NCI-H2171 treated with DMSO at 0.1 percent for 48 hours (cell line): ENCODE results near the gene SNX30.
A peak's percentile ranks its signal among the peaks of the same experiment; 100 is the strongest.
"Not testable (repeated sequence)": the region's sequence is repeated elsewhere in the genome, so short reads cannot be mapped to it uniquely, and the experiment has no call there.

ENCODE experiments used
- DNase-seq: peaks from one replicate; lab custom pipeline; 2025; lab: John Stamatoyannopoulos, UW

The SNX30 gene, protein sequence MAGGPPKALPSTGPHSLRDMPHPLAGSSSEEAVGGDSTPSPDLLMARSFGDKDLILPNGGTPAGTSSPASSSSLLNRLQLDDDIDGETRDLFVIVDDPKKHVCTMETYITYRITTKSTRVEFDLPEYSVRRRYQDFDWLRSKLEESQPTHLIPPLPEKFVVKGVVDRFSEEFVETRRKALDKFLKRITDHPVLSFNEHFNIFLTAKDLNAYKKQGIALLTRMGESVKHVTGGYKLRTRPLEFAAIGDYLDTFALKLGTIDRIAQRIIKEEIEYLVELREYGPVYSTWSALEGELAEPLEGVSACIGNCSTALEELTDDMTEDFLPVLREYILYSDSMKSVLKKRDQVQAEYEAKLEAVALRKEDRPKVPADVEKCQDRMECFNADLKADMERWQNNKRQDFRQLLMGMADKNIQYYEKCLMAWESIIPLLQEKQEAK

DNA sequence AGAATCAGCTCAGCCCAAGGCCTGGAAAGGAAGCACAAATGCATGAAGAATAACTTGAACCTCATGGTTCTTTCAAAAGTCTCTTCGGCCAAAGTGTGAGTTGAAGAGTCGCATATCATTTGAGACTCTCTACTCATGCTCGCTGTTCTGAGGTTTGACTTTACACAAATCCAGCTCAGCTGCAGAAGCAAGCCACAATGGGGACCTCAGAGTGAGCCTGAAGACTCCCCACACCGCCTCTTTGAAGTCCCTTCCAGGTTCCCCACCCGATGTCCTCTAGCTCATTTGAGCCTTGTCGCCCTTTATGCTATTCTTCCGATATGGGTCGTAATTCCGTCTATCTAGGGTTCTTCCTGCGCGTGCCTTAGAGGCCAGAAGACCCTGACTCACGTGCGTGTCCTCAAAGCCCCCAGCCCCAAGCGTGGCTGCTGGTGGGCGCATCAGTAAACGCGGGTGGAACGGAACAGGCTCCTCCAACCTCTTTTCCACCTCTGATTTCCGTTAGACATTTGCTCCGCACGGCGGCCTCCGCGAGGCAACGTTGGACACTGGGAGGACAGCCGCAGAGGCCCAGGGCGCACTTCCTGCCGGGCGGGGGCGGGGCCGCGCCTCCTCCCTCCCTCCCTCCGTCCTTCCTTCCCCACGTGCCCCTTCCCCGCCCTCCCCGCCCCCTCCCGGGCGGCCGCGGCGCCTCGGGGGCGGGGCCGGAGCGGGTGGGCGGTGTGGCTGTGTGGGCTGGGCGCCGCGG, at the start of gene SNX30:
Gene SNX30, plus strand, starts transcription at position 745 of the 748 bp plus-strand sequence. CDS start 242 bp downstream, outside the sequence.
- DNase-seq: peak; percentile 68

DNA sequence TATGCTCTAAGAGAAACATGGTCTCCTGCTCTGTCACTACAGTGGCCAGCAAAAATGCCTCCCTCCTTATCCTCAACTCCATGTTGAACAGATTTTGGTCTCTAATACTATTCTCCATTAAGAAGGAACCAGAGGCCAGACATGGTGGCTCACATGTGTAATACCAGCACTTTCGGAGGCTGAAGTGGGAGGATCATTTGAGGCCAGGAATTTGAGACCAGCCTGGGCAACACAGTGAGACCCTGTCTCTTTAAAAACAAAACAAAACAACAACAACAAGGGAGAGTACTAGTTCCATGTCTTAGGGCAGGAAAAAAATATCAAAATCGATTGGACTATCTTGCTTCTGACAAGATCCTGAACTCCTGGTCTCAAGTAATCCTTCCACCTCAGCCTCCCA, 47.3 kb upstream of the SNX30 start:
- no peak for DNase-seq

GRCh38 chr9:112705768-112706427, 44.7 kb upstream of the SNX30 start:
- DNase-seq: peak; percentile 32

- DNase-seq: peak; percentile 36
Observed at GRCh38 chr9:112711050-112711689, 39.4 kb upstream of the SNX30 start.

DNA sequence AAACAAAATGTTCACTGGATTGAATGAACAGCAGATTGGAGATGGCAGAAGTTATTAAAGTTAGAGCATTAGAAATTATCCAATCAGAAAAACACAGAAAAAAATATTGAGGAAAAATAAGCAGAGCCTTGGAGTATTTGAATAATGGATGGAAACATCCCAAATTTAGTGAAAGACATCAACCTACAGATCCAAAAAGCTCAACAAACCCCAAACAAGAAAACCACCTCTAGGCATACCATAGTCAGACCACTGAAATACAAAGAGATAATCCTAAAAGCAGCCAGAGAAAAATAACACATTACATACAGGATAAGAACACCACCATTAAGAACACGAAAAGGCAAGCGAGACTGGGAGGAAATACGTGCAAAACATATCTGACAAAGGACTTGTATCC, 37.9 kb upstream of the SNX30 start:
- DNase-seq: no peak

DNA sequence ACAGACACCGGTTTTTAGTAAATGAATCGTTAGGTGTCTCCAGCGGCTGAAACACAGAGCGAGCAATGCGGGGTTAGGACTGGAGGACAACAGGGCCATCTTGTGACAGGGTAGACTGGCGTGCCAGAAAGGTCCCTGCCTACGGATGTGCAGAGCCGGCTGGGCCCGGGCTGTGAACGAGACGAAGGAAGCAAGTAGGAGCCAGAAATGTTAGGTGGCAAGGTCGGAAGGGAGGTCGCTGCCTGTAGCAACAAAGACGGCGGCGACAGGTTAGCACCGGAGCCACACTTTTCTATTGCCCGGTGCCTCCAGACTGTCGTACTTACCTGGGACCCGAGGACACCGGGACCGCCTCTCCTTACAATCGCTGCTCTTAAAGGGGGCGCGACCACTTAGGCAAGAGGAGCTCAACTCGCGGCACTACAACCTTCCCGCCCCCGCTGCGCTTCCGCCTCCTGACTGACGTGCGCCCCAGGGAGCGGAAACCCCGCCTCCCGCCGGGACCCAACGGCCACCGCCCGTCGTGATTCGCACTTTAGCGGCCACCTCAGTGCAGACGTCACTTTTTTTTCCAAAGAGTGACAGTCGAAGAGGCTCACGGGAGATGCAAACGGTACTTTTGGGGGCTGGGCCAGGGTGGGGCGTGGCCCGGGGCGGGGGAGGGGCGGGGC, 32.8 kb upstream of the SNX30 start, which contains the start of gene INIP:
Gene INIP, minus strand, starts transcription at position 457 of the 671 bp plus-strand sequence. CDS start 1,632 bp downstream, outside the sequence.
- DNase-seq: peak; percentile 97

- peak; percentile 15 for DNase-seq
Observed at GRCh38 chr9:112719241-112719691, 31.3 kb upstream of the SNX30 start.

DNA sequence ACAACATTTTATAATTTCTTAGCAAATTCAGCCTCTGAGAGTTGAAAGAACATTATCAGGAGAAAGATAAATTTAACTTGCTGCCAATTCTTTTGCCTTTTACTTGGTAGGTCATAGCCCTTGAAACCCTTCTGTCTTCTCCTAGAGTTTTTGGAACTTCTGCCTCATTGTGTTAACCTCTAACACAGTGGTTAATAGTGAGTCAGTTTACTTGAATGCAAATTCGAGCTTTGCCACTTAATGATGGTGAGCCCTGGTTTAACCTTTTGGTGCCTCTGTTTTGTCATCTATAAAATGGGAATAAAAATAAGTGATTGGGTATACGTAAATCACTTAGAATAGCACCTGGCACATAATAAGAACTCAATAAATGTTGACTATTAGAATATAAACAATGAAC, 30.9 kb upstream of the SNX30 start:
- no peak for DNase-seq

- no peak for DNase-seq
Observed at GRCh38 chr9:112720113-112720780, 30.3 kb upstream of the SNX30 start.

GRCh38 chr9:112722749-112723148, 27.8 kb upstream of the SNX30 start:
- not testable (repeated sequence) for DNase-seq

DNA sequence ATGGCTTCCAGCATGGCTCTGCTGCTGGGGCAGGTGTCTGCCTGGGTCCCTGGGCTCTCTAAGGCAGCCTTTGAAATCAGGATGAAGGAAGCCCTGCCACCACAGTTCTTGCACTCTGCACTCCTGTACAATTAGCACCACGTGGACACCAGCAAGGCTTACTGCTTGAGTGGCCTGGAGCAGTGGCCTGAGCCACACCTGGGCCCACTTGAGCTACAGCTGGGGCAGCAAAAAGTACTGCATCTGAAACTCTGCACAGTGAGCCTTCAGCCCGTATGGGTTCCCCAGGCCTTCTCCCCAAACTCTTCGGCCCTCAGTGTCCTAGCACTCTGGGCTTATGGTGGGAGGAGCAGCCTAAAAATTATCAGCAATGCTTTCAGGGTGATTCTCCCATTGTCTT, 24.6 kb upstream of the SNX30 start:
- no peak for DNase-seq

DNA sequence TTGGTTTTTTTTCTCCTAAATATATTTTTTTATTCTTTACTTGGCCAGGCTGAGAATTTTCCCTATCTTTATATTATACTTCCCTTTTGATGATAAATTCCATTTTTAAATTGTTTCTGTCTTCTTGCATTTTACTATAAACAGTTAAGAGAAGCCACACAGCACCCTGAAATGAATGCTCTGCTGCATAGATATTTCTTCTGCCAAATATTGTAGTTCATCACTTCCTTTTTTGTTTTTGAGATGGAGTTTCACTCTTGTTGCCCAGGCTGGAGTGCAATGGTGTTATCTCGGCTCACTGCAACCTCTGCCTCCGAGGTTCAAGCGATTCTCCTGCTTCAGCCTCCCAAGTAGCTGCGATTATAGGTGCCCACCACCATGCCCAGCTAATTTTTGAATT, 24.1 kb upstream of the SNX30 start:
- no peak for DNase-seq

DNA sequence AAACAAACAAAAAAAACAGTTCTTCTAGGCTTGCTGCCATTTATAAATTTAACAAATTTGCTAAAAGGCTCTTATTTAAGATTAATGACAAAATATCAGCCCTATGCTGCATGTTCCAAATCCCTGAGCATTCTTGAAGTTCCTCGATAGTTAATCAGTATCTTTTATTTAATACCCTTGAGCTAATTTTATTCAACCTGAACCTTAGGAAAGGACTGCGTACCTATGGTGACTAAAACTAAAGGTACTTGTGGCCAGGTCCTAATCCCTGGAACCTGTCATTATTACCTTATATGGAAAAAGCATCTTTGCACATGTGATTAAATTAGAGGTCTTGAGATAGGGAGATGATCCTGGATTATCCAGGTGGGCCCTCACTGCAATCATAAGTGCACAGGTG, 22.2 kb upstream of the SNX30 start:
- no peak for DNase-seq

DNA sequence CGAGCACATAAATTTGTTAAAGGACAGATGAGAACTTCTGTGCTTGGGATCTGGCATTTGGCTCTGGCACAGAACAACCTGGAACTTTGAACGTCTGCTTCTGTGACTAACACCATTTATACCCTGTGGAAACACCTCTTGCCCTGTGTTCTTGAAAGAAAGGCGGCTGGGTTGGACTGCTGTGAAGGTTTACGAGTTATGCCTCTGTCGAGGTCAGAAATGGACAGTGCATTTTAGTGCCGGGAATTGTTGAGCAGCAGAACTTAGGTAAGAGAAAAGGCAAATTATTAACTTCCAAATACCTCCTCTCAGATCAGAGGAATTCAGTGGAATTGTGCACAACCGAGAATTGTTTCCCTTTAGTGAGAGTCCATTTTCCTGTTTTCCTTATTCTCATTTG, 18.6 kb upstream of the SNX30 start:
- DNase-seq: no peak

DNA sequence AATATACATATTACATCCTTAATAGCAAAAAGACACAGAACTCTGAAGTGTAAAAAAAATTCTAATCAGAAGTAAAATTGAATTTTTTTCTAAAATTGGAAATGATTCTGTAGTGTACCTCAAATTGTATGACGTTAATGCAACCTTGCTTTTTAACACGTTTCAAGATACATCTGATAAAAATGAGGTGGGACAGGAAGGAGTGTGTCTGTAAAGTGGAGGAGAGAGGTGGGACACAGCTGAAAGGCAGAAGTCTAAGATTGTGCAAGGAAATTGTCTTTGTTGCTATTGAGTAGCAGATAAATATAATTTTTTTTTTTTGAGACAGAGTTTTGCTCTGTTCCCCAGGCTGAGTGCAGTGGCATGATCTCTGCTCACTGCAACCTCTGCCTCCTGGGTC, 15.7 kb upstream of the SNX30 start:
- DNase-seq: no peak

DNA sequence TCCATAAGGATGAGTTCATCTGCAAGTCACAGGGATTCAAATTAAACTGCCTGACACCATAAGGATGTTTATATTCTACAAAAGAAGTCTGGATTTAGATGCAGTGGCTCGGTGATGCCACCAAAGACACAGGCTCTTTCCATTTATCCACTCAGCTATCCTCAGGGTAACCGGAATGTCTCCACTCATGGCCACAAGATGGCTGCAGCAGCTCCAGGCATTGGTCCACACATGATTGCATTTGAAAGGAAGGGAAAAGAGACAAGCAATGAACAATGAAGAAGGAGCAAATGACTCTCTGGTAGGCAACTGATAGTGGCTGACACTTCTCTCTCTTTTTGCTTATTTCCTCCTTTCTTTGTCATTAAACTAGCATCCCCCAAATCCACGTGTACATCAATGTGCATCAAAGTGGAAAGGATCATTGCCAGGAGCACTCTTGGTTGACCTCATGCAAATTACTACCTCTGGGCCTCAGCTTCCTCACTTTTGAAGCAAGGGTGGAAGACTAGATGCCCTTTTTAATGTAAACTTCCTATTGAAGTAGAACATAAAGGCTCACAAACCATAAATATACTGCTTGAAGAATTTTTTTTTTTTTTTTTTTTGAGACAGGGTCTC, 7.2 kb upstream of the SNX30 start:
- DNase-seq: no peak

- no peak for DNase-seq
Observed at GRCh38 chr9:112744177-112744576, 6.4 kb upstream of the SNX30 start.

DNA sequence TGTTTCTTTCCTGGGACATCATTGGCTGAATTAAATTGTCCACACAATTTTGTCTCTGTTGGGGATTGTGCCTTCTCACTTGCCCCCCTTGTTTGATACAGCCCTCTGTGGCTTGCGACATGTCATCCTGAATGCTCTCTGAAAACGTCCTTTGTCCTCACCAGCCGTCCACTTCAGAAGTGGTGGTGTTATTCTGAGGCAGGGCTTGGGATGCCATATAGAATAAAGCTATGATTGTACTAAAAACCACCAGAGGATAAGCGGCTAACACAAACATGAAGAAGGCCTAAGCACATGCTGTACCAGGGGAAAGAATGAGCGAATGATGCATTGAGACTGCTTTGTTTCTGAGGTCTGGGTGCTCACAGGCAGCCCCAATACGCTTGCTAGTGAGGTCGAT, 3.5 kb upstream of the SNX30 start:
- DNase-seq: no peak

GRCh38 chr9:112750764-112751055, 150 bp downstream of the SNX30 start:
- no peak for DNase-seq

- peak; percentile 86 for DNase-seq
Observed at GRCh38 chr9:112751056-112751795, 666 bp downstream of the SNX30 start.
